ENCODE data around the gene GRM5. TPM values are rescaled to one million over a fixed set of nuclear protein-coding genes. Genes with fewer than 3 reads are reported as not detected.

The GRM5 gene
- total RNA-seq, 1 donor from 2014 or later: not detected

GRCh38 chr11:88501541-88501940 lies 564.2 kb downstream of the GRM5 start:
- Histone ChIP-seq H3K9ac (ENCODE audit: low read depth in 1 of 3, low read length in 3 of 3) (no peak overlapping the region), H3K4me3 (ENCODE audit: low read length in 3 of 3) (no peak overlapping the region), H3K9me3 (ENCODE audit: control insufficient read depth in 3 of 3, low read length in 3 of 3) (no peaks in the 10 kb centered on the region), H3K27me3 (ENCODE audit: control insufficient read depth in 3 of 3, insufficient read depth in 3 of 3, low read length in 3 of 3) (peaks cover 0 to 3% (median 2%) of the 10 kb centered on the region in 3 donors), H3K27ac (ENCODE audit: low read depth, low read length) (no peak overlapping the region), H3K4me1 (ENCODE audit: control insufficient read depth in 3 of 3, insufficient read depth in 3 of 3, low read length in 3 of 3) (no peaks in the 10 kb centered on the region), H3K36me3 (ENCODE audit: control insufficient read depth in 3 of 3, insufficient read depth in 3 of 3, low read length in 3 of 3) (no peaks in the 10 kb centered on the region)

- H3K4me1 ChIP-seq (ENCODE audit: control insufficient read depth in 3 of 3, insufficient read depth in 3 of 3, low read length in 3 of 3): no peaks in the 10 kb centered on the region
- no peak overlapping the region for H3K4me3 ChIP-seq (ENCODE audit: low read length in 3 of 3)
Measured at GRCh38 chr11:88495836-88496235, 569.9 kb downstream of the GRM5 start.

GRCh38 chr11:88494848-88495247 lies 570.9 kb downstream of the GRM5 start:
- Histone ChIP-seq H3K4me3 (ENCODE audit: low read length in 3 of 3) (no peak overlapping the region), H3K27me3 (ENCODE audit: control insufficient read depth in 3 of 3, insufficient read depth in 3 of 3, low read length in 3 of 3) (no peaks in the 10 kb centered on the region), H3K36me3 (ENCODE audit: control insufficient read depth in 3 of 3, insufficient read depth in 3 of 3, low read length in 3 of 3) (no peaks in the 10 kb centered on the region), H3K4me1 (ENCODE audit: control insufficient read depth in 3 of 3, insufficient read depth in 3 of 3, low read length in 3 of 3) (no peaks in the 10 kb centered on the region), H3K9ac (ENCODE audit: low read depth in 1 of 3, low read length in 3 of 3) (no peak overlapping the region), H3K9me3 (ENCODE audit: control insufficient read depth in 3 of 3, low read length in 3 of 3) (no peaks in the 10 kb centered on the region), H3K27ac (ENCODE audit: low read depth, low read length) (no peak overlapping the region)

More at GRCh38 chr11:88495836-88496235, 569.9 kb downstream of the GRM5 start:
- Histone ChIP-seq H3K9ac (ENCODE audit: low read depth in 1 of 3, low read length in 3 of 3) (no peak overlapping the region), H3K27me3 (ENCODE audit: control insufficient read depth in 3 of 3, insufficient read depth in 3 of 3, low read length in 3 of 3) (no peaks in the 10 kb centered on the region), H3K9me3 (ENCODE audit: control insufficient read depth in 3 of 3, low read length in 3 of 3) (no peaks in the 10 kb centered on the region), H3K36me3 (ENCODE audit: control insufficient read depth in 3 of 3, insufficient read depth in 3 of 3, low read length in 3 of 3) (no peaks in the 10 kb centered on the region), H3K27ac (ENCODE audit: low read depth, low read length) (no peak overlapping the region)

GRCh38 chr11:88491674-88492073 lies 574.1 kb downstream of the GRM5 start:
- no peaks in the 10 kb centered on the region for H3K9me3 ChIP-seq (ENCODE audit: control insufficient read depth in 3 of 3, low read length in 3 of 3)
- no peaks in the 10 kb centered on the region for H3K36me3 ChIP-seq (ENCODE audit: control insufficient read depth in 3 of 3, insufficient read depth in 3 of 3, low read length in 3 of 3)
- no peak overlapping the region for H3K27ac ChIP-seq (ENCODE audit: low read depth, low read length)
- H3K4me3 ChIP-seq (ENCODE audit: low read length in 3 of 3): no peak overlapping the region
- H3K27me3 ChIP-seq (ENCODE audit: control insufficient read depth in 3 of 3, insufficient read depth in 3 of 3, low read length in 3 of 3): no peaks in the 10 kb centered on the region
- H3K4me1 ChIP-seq (ENCODE audit: control insufficient read depth in 3 of 3, insufficient read depth in 3 of 3, low read length in 3 of 3): no peaks in the 10 kb centered on the region
- H3K9ac ChIP-seq (ENCODE audit: low read depth in 1 of 3, low read length in 3 of 3): no peak overlapping the region

- Histone ChIP-seq H3K4me3 (ENCODE audit: low read length in 3 of 3) (no peak overlapping the region), H3K9me3 (ENCODE audit: control insufficient read depth in 3 of 3, low read length in 3 of 3) (no peaks in the 10 kb centered on the region), H3K9ac (ENCODE audit: low read depth in 1 of 3, low read length in 3 of 3) (no peak overlapping the region), H3K4me1 (ENCODE audit: control insufficient read depth in 3 of 3, insufficient read depth in 3 of 3, low read length in 3 of 3) (no peaks in the 10 kb centered on the region), H3K36me3 (ENCODE audit: control insufficient read depth in 3 of 3, insufficient read depth in 3 of 3, low read length in 3 of 3) (no peaks in the 10 kb centered on the region), H3K27ac (ENCODE audit: low read depth, low read length) (no peak overlapping the region), H3K27me3 (ENCODE audit: control insufficient read depth in 3 of 3, insufficient read depth in 3 of 3, low read length in 3 of 3) (no peaks in the 10 kb centered on the region)
Measured at GRCh38 chr11:88489030-88489429, 576.8 kb downstream of the GRM5 start.

- Histone ChIP-seq H3K4me3 (ENCODE audit: low read length in 3 of 3) (no peak overlapping the region), H3K27ac (ENCODE audit: low read depth, low read length) (no peak overlapping the region), H3K27me3 (ENCODE audit: control insufficient read depth in 3 of 3, insufficient read depth in 3 of 3, low read length in 3 of 3) (no peaks in the 10 kb centered on the region), H3K9ac (ENCODE audit: low read depth in 1 of 3, low read length in 3 of 3) (no peak overlapping the region), H3K4me1 (ENCODE audit: control insufficient read depth in 3 of 3, insufficient read depth in 3 of 3, low read length in 3 of 3) (no peaks in the 10 kb centered on the region), H3K9me3 (ENCODE audit: control insufficient read depth in 3 of 3, low read length in 3 of 3) (no peaks in the 10 kb centered on the region), H3K36me3 (ENCODE audit: control insufficient read depth in 3 of 3, insufficient read depth in 3 of 3, low read length in 3 of 3) (no peaks in the 10 kb centered on the region)
Measured at GRCh38 chr11:88487646-88488045, 578.1 kb downstream of the GRM5 start.

GRCh38 chr11:88484873-88485621 lies 580.7 kb downstream of the GRM5 start:
- no peaks in the 10 kb centered on the region for H3K36me3 ChIP-seq (ENCODE audit: control insufficient read depth in 3 of 3, insufficient read depth in 3 of 3, low read length in 3 of 3)
- H3K4me1 ChIP-seq (ENCODE audit: control insufficient read depth in 3 of 3, insufficient read depth in 3 of 3, low read length in 3 of 3): no peaks in the 10 kb centered on the region
- H3K9me3 ChIP-seq (ENCODE audit: control insufficient read depth in 3 of 3, low read length in 3 of 3): no peaks in the 10 kb centered on the region
- no peak overlapping the region for H3K9ac ChIP-seq (ENCODE audit: low read depth in 1 of 3, low read length in 3 of 3)
- H3K27ac ChIP-seq (ENCODE audit: low read depth, low read length): no peak overlapping the region
- no peak overlapping the region for H3K4me3 ChIP-seq (ENCODE audit: low read length in 3 of 3)
- no peaks in the 10 kb centered on the region for H3K27me3 ChIP-seq (ENCODE audit: control insufficient read depth in 3 of 3, insufficient read depth in 3 of 3, low read length in 3 of 3)

- Histone ChIP-seq H3K9me3 (ENCODE audit: control insufficient read depth in 3 of 3, low read length in 3 of 3) (no peaks in the 10 kb centered on the region), H3K27ac (ENCODE audit: low read depth, low read length) (no peak overlapping the region), H3K27me3 (ENCODE audit: control insufficient read depth in 3 of 3, insufficient read depth in 3 of 3, low read length in 3 of 3) (no peaks in the 10 kb centered on the region), H3K9ac (ENCODE audit: low read depth in 1 of 3, low read length in 3 of 3) (no peak overlapping the region), H3K36me3 (ENCODE audit: control insufficient read depth in 3 of 3, insufficient read depth in 3 of 3, low read length in 3 of 3) (no peaks in the 10 kb centered on the region), H3K4me3 (ENCODE audit: low read length in 3 of 3) (no peak overlapping the region), H3K4me1 (ENCODE audit: control insufficient read depth in 3 of 3, insufficient read depth in 3 of 3, low read length in 3 of 3) (no peaks in the 10 kb centered on the region)
Measured at GRCh38 chr11:88482871-88483301, 582.9 kb downstream of the GRM5 start.

GRCh38 chr11:88480223-88480622 lies 585.6 kb downstream of the GRM5 start:
- Histone ChIP-seq H3K4me1 (ENCODE audit: control insufficient read depth in 3 of 3, insufficient read depth in 3 of 3, low read length in 3 of 3) (no peaks in the 10 kb centered on the region), H3K27me3 (ENCODE audit: control insufficient read depth in 3 of 3, insufficient read depth in 3 of 3, low read length in 3 of 3) (no peaks in the 10 kb centered on the region), H3K27ac (ENCODE audit: low read depth, low read length) (no peak overlapping the region), H3K4me3 (ENCODE audit: low read length in 3 of 3) (no peak overlapping the region), H3K36me3 (ENCODE audit: control insufficient read depth in 3 of 3, insufficient read depth in 3 of 3, low read length in 3 of 3) (no peaks in the 10 kb centered on the region), H3K9me3 (ENCODE audit: control insufficient read depth in 3 of 3, low read length in 3 of 3) (no peaks in the 10 kb centered on the region), H3K9ac (ENCODE audit: low read depth in 1 of 3, low read length in 3 of 3) (no peak overlapping the region)

- Histone ChIP-seq H3K4me1 (ENCODE audit: control insufficient read depth in 3 of 3, insufficient read depth in 3 of 3, low read length in 3 of 3) (no peaks in the 10 kb centered on the region), H3K27me3 (ENCODE audit: control insufficient read depth in 3 of 3, insufficient read depth in 3 of 3, low read length in 3 of 3) (no peaks in the 10 kb centered on the region), H3K9ac (ENCODE audit: low read depth in 1 of 3, low read length in 3 of 3) (no peak overlapping the region), H3K36me3 (ENCODE audit: control insufficient read depth in 3 of 3, insufficient read depth in 3 of 3, low read length in 3 of 3) (no peaks in the 10 kb centered on the region), H3K9me3 (ENCODE audit: control insufficient read depth in 3 of 3, low read length in 3 of 3) (no peaks in the 10 kb centered on the region), H3K4me3 (ENCODE audit: low read length in 3 of 3) (no peak overlapping the region), H3K27ac (ENCODE audit: low read depth, low read length) (no peak overlapping the region)
Measured at GRCh38 chr11:88478136-88478815, 587.5 kb downstream of the GRM5 start.
